ENCODE measurements around the gene LRIG1. TPM values are rescaled to one million over a fixed set of nuclear protein-coding genes. Genes with fewer than 3 reads are reported as not detected.

LRIG1 gene
- polyA plus RNA-seq, 4 donors, result 3.5 to 41.0 (median 21.9) TPM

DNA sequence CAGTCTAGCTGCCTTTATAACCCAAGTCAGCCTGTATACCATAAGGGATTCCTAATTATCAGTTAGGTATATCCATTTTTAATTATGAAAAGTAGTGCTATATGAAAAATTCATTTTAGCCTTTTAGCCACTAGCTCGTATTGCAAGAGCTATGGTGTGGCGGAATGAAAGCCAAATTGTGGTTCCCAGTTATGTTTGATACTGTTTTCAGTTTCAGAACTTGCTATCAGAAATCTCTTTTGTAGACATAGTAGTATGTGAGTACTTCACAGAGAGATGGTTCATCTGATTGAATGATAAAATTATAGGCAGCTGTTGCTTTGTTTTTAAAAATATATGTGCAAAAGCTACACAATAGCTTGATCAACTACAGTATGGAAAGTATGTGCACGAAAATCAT, 145.4 kb downstream of the LRIG1 start:
- no peaks in the 10 kb centered on the region for H3K9me3 ChIP-seq (ENCODE audit: control insufficient read depth in 2 of 2, insufficient read depth in 1 of 2, low read depth in 1 of 2, low read length in 1 of 2)
- no peak overlapping the region for H3K4me3 ChIP-seq (ENCODE audit: low read depth in 1 of 3, low read length in 3 of 3)
- no peaks in the 10 kb centered on the region for H3K27me3 ChIP-seq (ENCODE audit: control insufficient read depth in 3 of 3, insufficient read depth in 3 of 3, low read length in 3 of 3)
- DNase-seq, result no peak
- H3K4me1 ChIP-seq (ENCODE audit: control insufficient read depth in 3 of 3, insufficient read depth in 2 of 3, low read depth in 1 of 3, low read length in 2 of 3), result peaks cover 0 to 8% (median 0%) of the 10 kb centered on the region in 3 donors
- H3K27ac ChIP-seq (ENCODE audit: low read depth in 1 of 3, low read length in 2 of 3), result no peak overlapping the region
- no peaks in the 10 kb centered on the region for H3K36me3 ChIP-seq (ENCODE audit: control insufficient read depth in 3 of 3, insufficient read depth in 2 of 3, low read depth in 1 of 3, low read length in 3 of 3)
- no peak for FAIRE-seq
- WGBS, 3 donors, result 75 to 92% (median 85%) methylated on average over 3 of the region's 3 CpGs

DNA sequence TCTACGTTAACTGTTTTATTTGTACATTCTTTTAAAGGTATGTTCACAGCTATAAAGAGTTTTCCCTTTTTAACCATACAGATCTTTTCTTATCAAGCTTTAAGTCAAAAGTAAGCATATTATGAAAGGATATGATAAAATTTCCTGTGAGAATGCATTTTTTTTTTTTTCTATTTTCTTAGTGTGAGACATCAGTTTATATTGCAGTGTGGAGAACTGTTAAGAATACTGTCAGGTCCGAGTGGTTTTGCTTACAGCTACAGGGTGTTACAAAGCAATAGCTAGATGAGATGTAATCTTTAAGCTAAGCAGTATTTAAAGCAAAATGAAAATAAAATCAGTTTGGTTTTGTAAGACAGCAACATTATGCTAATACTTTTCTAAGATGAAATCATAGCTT, 146.8 kb downstream of the LRIG1 start:
- Histone ChIP-seq H3K4me1 (ENCODE audit: control insufficient read depth in 3 of 3, insufficient read depth in 2 of 3, low read depth in 1 of 3, low read length in 2 of 3) (peaks cover 0 to 8% (median 0%) of the 10 kb centered on the region in 3 donors), H3K27me3 (ENCODE audit: control insufficient read depth in 3 of 3, insufficient read depth in 3 of 3, low read length in 3 of 3) (no peaks in the 10 kb centered on the region), H3K9me3 (ENCODE audit: control insufficient read depth in 2 of 2, insufficient read depth in 1 of 2, low read depth in 1 of 2, low read length in 1 of 2) (no peaks in the 10 kb centered on the region), H3K27ac (ENCODE audit: low read depth in 1 of 3, low read length in 2 of 3) (no peak overlapping the region), H3K4me3 (ENCODE audit: low read depth in 1 of 3, low read length in 3 of 3) (no peak overlapping the region), H3K36me3 (ENCODE audit: control insufficient read depth in 3 of 3, insufficient read depth in 2 of 3, low read depth in 1 of 3, low read length in 3 of 3) (no peaks in the 10 kb centered on the region)
- FAIRE-seq (no peak), DNase-seq (no peak)
- WGBS, 3 donors, result 72 to 74% (median 73%) methylated on average over 2 of the region's 2 CpGs

DNA sequence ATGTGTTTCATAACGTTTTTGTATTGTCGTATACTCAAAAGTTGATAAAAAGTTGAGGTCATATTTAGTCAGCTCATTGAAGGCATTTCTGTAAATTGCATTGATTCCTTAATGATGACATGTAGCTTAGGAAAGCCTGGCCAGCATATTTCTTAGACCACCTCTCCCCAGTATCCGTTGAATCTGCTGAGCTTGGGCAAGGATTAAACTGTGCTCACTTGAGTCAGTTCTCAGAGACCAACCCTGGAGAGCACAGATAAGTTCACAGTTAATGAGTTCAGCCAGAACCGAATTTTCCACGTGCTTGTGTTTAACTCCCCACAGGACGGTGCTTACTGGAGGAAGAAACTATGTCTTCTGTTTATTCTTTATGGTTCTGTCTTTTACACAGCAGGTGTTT, 147.3 kb downstream of the LRIG1 start:
- H3K27me3 ChIP-seq (ENCODE audit: control insufficient read depth in 3 of 3, insufficient read depth in 3 of 3, low read length in 3 of 3), result no peaks in the 10 kb centered on the region
- no peak overlapping the region for H3K27ac ChIP-seq (ENCODE audit: low read depth in 1 of 3, low read length in 2 of 3)
- no peaks in the 10 kb centered on the region for H3K9me3 ChIP-seq (ENCODE audit: control insufficient read depth in 2 of 2, insufficient read depth in 1 of 2, low read depth in 1 of 2, low read length in 1 of 2)
- no peak overlapping the region for H3K4me3 ChIP-seq (ENCODE audit: low read depth in 1 of 3, low read length in 3 of 3)
- FAIRE-seq (no peak), DNase-seq (no peak)
- no peaks in the 10 kb centered on the region for H3K36me3 ChIP-seq (ENCODE audit: control insufficient read depth in 3 of 3, insufficient read depth in 2 of 3, low read depth in 1 of 3, low read length in 3 of 3)
- peaks cover 0 to 8% (median 0%) of the 10 kb centered on the region in 3 donors for H3K4me1 ChIP-seq (ENCODE audit: control insufficient read depth in 3 of 3, insufficient read depth in 2 of 3, low read depth in 1 of 3, low read length in 2 of 3)
- WGBS, 3 donors, result 42 to 57% (median 54%) methylated on average over 6 of the region's 6 CpGs

DNA sequence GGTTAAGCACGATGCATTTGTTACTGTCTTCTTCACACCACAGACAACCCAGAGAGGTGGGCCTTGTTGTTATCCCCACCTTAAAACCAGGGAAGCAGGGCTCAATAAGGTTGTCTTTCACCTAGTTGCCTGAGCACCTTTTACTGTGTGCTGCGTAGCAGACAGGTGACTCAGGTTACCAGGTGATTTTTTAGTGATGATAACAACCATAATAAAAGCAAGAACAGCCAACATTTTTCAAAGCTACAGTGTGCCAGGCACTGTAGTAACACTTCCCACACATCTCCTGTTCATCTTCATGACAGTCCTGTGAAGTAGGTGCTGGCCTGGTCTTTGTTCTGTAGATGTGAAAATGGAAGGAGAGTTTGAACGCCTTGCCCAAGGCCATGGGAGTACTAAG, 147.8 kb downstream of the LRIG1 start:
- no peaks in the 10 kb centered on the region for H3K36me3 ChIP-seq (ENCODE audit: control insufficient read depth in 3 of 3, insufficient read depth in 2 of 3, low read depth in 1 of 3, low read length in 3 of 3)
- DNase-seq (no peak), FAIRE-seq (no peak)
- no peak overlapping the region for H3K4me3 ChIP-seq (ENCODE audit: low read depth in 1 of 3, low read length in 3 of 3)
- no peaks in the 10 kb centered on the region for H3K27me3 ChIP-seq (ENCODE audit: control insufficient read depth in 3 of 3, insufficient read depth in 3 of 3, low read length in 3 of 3)
- WGBS, 3 donors, result 85 to 92% (median 89%) methylated on average over 3 of the region's 3 CpGs
- no peaks in the 10 kb centered on the region for H3K9me3 ChIP-seq (ENCODE audit: control insufficient read depth in 2 of 2, insufficient read depth in 1 of 2, low read depth in 1 of 2, low read length in 1 of 2)
- H3K27ac ChIP-seq (ENCODE audit: low read depth in 1 of 3, low read length in 2 of 3), result no peak overlapping the region
- H3K4me1 ChIP-seq (ENCODE audit: control insufficient read depth in 3 of 3, insufficient read depth in 2 of 3, low read depth in 1 of 3, low read length in 2 of 3), result peaks cover 0 to 8% (median 0%) of the 10 kb centered on the region in 3 donors

DNA sequence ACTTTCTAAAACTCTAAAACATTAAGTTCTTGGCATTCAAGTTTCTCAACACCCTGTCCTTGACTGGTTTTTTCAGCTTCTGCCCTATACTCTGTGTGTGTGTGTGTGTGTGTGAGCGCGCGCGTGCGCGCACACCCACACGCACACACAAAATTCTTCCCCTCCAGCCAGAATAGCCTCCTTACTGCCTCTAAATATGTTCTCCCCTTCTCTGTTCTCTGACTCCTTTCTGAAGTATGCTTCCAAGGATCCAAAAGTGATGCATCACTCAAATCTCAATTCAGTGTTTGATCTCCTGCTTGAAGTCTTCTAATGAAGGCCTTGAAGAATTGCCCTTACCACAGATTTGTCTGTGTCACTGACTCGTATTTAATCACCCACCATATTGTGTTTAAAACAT, 150.2 kb downstream of the LRIG1 start:
- H3K4me3 ChIP-seq (ENCODE audit: low read depth in 1 of 3, low read length in 3 of 3), result no peak overlapping the region
- DNase-seq (no peak), FAIRE-seq (no peak)
- H3K36me3 ChIP-seq (ENCODE audit: control insufficient read depth in 3 of 3, insufficient read depth in 2 of 3, low read depth in 1 of 3, low read length in 3 of 3), result no peaks in the 10 kb centered on the region
- H3K4me1 ChIP-seq (ENCODE audit: control insufficient read depth in 3 of 3, insufficient read depth in 2 of 3, low read depth in 1 of 3, low read length in 2 of 3), result peaks cover 0 to 8% (median 0%) of the 10 kb centered on the region in 3 donors
- no peaks in the 10 kb centered on the region for H3K9me3 ChIP-seq (ENCODE audit: control insufficient read depth in 2 of 2, insufficient read depth in 1 of 2, low read depth in 1 of 2, low read length in 1 of 2)
- H3K27ac ChIP-seq (ENCODE audit: low read depth in 1 of 3, low read length in 2 of 3), result no peak overlapping the region
- 88 to 95% (median 93%) methylated on average over 8 of the region's 8 CpGs for WGBS, 3 donors
- H3K27me3 ChIP-seq (ENCODE audit: control insufficient read depth in 3 of 3, insufficient read depth in 3 of 3, low read length in 3 of 3), result no peaks in the 10 kb centered on the region

DNA sequence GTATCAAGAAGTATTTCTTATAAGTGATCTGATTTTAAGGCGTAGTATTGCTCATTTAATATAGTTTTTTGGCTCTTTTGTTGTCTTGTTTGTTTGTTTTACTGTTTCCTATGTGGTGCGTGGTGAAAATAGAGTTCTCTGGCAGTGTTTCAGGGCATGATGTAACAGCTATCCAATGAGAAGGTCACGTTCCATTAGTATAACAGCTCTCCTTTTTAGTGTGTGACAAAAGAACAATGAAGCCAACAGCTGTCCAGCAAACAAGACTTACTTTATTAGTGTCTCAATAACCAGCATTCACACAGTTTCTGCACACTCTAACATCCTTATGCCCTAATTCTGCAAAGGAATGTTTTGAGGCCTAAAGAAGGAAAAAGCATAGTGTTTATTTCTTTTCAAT, 152.1 kb downstream of the LRIG1 start:
- H3K4me1 ChIP-seq (ENCODE audit: control insufficient read depth in 3 of 3, insufficient read depth in 2 of 3, low read depth in 1 of 3, low read length in 2 of 3), result peaks cover 0 to 20% (median 0%) of the 10 kb centered on the region in 3 donors
- no peak for DNase-seq
- 65 to 72% (median 69%) methylated on average over 3 of the region's 3 CpGs for WGBS, 3 donors
- H3K9me3 ChIP-seq (ENCODE audit: control insufficient read depth in 2 of 2, insufficient read depth in 1 of 2, low read depth in 1 of 2, low read length in 1 of 2), result no peaks in the 10 kb centered on the region
- H3K27me3 ChIP-seq (ENCODE audit: control insufficient read depth in 3 of 3, insufficient read depth in 3 of 3, low read length in 3 of 3), result no peaks in the 10 kb centered on the region
- H3K27ac ChIP-seq (ENCODE audit: low read depth in 1 of 3, low read length in 2 of 3), result no peak overlapping the region
- H3K4me3 ChIP-seq (ENCODE audit: low read depth in 1 of 3, low read length in 3 of 3), result no peak overlapping the region
- H3K36me3 ChIP-seq (ENCODE audit: control insufficient read depth in 3 of 3, insufficient read depth in 2 of 3, low read depth in 1 of 3, low read length in 3 of 3), result no peaks in the 10 kb centered on the region
- FAIRE-seq, result no peak

DNA sequence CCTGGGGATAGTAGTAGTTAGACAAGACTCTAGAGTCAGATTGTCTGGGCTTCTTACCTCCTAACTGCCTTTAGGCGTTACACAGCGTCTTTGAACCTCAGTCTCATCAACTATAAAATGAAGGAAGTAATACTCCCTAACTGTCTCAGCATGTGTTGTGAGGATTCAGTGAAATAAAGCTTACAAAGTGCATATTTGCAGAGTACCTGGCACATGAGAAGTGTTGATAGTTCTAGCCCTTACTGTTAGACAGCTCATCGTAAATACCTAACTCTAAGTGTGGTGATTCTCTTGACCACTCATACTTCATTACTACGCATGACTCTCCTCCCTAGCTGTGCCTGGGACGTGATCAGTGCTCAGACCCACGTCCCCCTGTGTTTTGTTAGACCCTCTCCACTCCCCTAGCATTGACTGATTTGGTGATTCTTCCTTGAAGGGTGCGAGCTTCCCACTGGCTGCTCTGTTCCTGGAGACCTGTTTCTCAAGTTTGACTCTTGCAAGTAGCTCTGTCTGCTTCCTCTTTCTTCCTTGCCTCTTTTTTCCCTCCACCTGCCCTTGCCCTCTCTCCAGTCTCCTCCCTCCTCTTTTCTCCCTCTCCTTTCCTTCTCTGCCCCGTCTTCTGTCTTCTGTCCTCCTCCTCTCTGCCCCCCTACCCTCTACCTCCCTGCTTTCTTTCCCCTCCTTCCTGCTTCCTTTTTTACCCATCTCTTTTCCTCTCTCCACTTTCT, 155.8 kb downstream of the LRIG1 start:
- Histone ChIP-seq H3K4me3 (ENCODE audit: low read depth in 1 of 3, low read length in 3 of 3) (no peak overlapping the region), H3K36me3 (ENCODE audit: control insufficient read depth in 3 of 3, insufficient read depth in 2 of 3, low read depth in 1 of 3, low read length in 3 of 3) (no peaks in the 10 kb centered on the region), H3K27me3 (ENCODE audit: control insufficient read depth in 3 of 3, insufficient read depth in 3 of 3, low read length in 3 of 3) (no peaks in the 10 kb centered on the region), H3K9me3 (ENCODE audit: control insufficient read depth in 2 of 2, insufficient read depth in 1 of 2, low read depth in 1 of 2, low read length in 1 of 2) (no peaks in the 10 kb centered on the region), H3K4me1 (ENCODE audit: control insufficient read depth in 3 of 3, insufficient read depth in 2 of 3, low read depth in 1 of 3, low read length in 2 of 3) (peaks cover 0 to 13% (median 0%) of the 10 kb centered on the region in 3 donors), H3K27ac (ENCODE audit: low read depth in 1 of 3, low read length in 2 of 3) (peak overlapping the region in 2 of 3 donors; percentile 27 to 71)
- 24 to 64% (median 44%) methylated on average over 8 of the region's 8 CpGs for WGBS, 3 donors
- FAIRE-seq, result no peak
- DNase-seq, result peak; percentile 17 to 66

DNA sequence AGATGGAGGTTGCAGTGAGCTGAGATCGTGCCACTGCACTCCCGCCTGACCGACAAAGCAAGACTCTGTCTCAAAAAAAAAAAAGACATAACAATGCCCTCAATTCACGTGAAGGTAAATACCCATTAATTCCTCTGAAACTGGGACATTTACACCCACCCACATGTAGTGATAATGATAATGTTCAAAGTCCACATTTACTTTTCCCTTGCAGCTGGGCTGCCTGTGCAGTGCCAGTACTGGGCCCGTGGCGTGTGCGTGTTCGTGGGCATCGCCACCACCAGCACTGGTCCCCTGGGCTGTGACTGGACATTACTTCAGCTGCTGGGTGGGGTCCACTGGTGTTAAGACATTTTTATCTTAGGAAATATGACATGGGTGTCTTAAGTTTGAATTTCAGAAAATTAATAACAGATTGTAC, 156.4 kb downstream of the LRIG1 start:
- Histone ChIP-seq H3K9me3 (ENCODE audit: control insufficient read depth in 2 of 2, insufficient read depth in 1 of 2, low read depth in 1 of 2, low read length in 1 of 2) (no peaks in the 10 kb centered on the region), H3K4me3 (ENCODE audit: low read depth in 1 of 3, low read length in 3 of 3) (no peak overlapping the region), H3K27ac (ENCODE audit: low read depth in 1 of 3, low read length in 2 of 3) (peak overlapping the region in 2 of 3 donors; percentile 27 to 71), H3K36me3 (ENCODE audit: control insufficient read depth in 3 of 3, insufficient read depth in 2 of 3, low read depth in 1 of 3, low read length in 3 of 3) (no peaks in the 10 kb centered on the region), H3K4me1 (ENCODE audit: control insufficient read depth in 3 of 3, insufficient read depth in 2 of 3, low read depth in 1 of 3, low read length in 2 of 3) (peaks cover 0 to 13% (median 0%) of the 10 kb centered on the region in 3 donors), H3K27me3 (ENCODE audit: control insufficient read depth in 3 of 3, insufficient read depth in 3 of 3, low read length in 3 of 3) (no peaks in the 10 kb centered on the region)
- DNase-seq (peak; percentile 36 to 77), FAIRE-seq (no peak)
- 17 to 64% (median 45%) methylated on average over 7 to 9 of the region's 9 CpGs for WGBS, 3 donors

Data from small intestine (tissue), 7 donors.